Measurements from ENCODE around the gene SAPCD2. TPM values are rescaled to one million over a fixed set of nuclear protein-coding genes. Genes with fewer than 3 reads are reported as not detected.
A peak's percentile ranks its signal among the peaks of the same experiment; 100 is the strongest.

Gene SAPCD2
- total and polyA plus RNA-seq, 2 of the 8 experiments (the other 6 are each of a cell fraction or from before 2014, with no cell fraction given) = 12.7 to 32.1 TPM

DNA sequence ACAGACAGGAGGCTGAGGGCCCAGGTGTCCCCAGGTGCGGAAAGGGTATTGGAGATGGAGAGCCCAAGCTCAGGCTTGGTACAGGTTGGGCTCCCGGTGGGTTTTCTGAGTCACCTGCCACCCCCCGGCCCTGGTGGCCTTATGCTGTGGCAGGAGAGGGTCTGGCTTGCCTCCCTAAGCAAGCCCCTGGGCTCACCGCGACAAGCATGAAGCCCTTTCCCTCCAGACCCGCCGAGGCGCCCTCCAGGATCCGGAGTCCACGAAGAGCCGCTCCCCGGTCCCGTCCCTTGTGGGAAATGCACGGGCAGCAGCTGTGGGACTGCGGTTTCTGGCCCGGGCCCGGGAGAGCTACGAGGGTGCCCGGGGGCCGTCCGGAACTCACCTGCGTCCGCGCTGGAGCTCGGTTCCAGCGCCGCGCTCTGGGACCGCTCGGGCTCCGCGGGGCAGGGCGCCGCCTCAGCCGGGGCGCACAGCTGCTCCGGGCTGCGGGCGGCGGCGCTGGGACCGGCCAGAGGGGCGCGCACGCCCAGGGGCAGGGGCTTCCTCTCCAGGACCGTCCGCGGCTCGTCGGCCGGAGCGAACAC lies 757 bp downstream of the SAPCD2 start:
- DNase-seq (ENCODE audit: low read depth in 1 of 2, low spot score in 2 of 2) (no peak), FAIRE-seq (no peak)
- no peak overlapping the region for H3K14ac ChIP-seq (ENCODE audit: insufficient read length)
- peaks cover 23 to 25% of the 10 kb centered on the region in 2 experiments for H4K20me1 ChIP-seq (replicated peaks in 1 of 2; ENCODE audit: control insufficient read depth in 1 of 2, insufficient read depth in 2 of 2, low read length in 2 of 2)
- H4K5ac ChIP-seq (ENCODE audit: insufficient read length, low read depth, low read length) = no peak overlapping the region
- H3K18ac ChIP-seq (ENCODE audit: extremely low read depth, low read length) = no peak overlapping the region; the same call in 1 of the 2 replicates
- no peak for TF ChIP-seq SRF (IDR thresholded peaks at IDR 0.05; ENCODE audit: low read depth, low read length)
- no peak for TF ChIP-seq JUND (IDR thresholded peaks at IDR 0.05; ENCODE audit: low read length)
- peak; percentile 19; the same call in 1 of the 2 replicates for TF ChIP-seq BACH1 (IDR thresholded peaks at IDR 0.05; ENCODE audit: low read length)
- H2BK5ac ChIP-seq (ENCODE audit: low read depth, low read length) = no peak overlapping the region
- H3K4me3 ChIP-seq (ENCODE audit: extremely low read depth in 1 of 4, insufficient read depth in 2 of 4, low read depth in 3 of 4, low read length in 4 of 4) = peak overlapping the region; percentile 46 to 64 (median 48)
- ChIA-PET CTCF (ENCODE audit: partially characterized antibody) (interaction anchor here (0.6 to 13.5 kb wide), 21 partner anchors 8 to 312 kb away, joined by 3 to 291 read pairs (median 6); partner anchors contain the start of genes ABCA2, CYSRT1, ENTPD2 and FUT7), POLR2A (ENCODE audit: partially characterized antibody) (interaction anchor here (1.0 to 2.0 kb wide), 8 partner anchors 8 to 171 kb away, joined by 3 to 7 read pairs (median 4); partner anchors contain the start of genes MAN1B1, TUBB4B and UAP1L1)
- whole genome bisulfite sequencing, 2 experiments (ENCODE audit: extremely low coverage in 1 of 2, insufficient coverage in 1 of 2, insufficient read length in 1 of 2, insufficient replicate concordance in 2 of 2, low coverage in 1 of 2, low lambda C conversion rate in 2 of 2, missing lambda C conversion rate in 1 of 2) = 11% methylated on average over 38 of the region's 52 CpGs; no CpG with 5 or more reads in 1 of the 2 experiments
- H3K9me3 ChIP-seq (ENCODE audit: insufficient read depth in 2 of 2, low read depth in 1 of 2, low read length in 1 of 2) = no peaks in the 10 kb centered on the region
- H3K4ac ChIP-seq (replicated peaks; ENCODE audit: insufficient read length, low read depth, low read length) = no peak overlapping the region
- no peak overlapping the region for H2AFZ ChIP-seq (ENCODE audit: low read length)
- H3K56ac ChIP-seq (replicated peaks; ENCODE audit: insufficient read length, low read depth, low read length) = peak overlapping the region; percentile 12
- no peak overlapping the region for H2BK12ac ChIP-seq (ENCODE audit: low read depth, low read length)
- H2BK20ac ChIP-seq (ENCODE audit: low read length) = no peak overlapping the region
- H3K36me3 ChIP-seq (ENCODE audit: control insufficient read depth in 2 of 4, insufficient read depth in 4 of 4, low read length in 3 of 4) = no peaks in the 10 kb centered on the region
- H4K91ac ChIP-seq (replicated peaks; ENCODE audit: insufficient read length, low read length) = no peak overlapping the region
- peaks cover 2% of the 10 kb centered on the region; the same call in 1 of the 2 replicates for H3K79me1 ChIP-seq (ENCODE audit: low read depth, low read length)
- no peak overlapping the region for H3K27ac ChIP-seq (ENCODE audit: low read depth, low read length)
- no peak overlapping the region for H2BK120ac ChIP-seq (replicated peaks; ENCODE audit: low read depth, low read length)
- H3K23ac ChIP-seq (ENCODE audit: insufficient read length) = no peak overlapping the region
- peaks cover 0 to 21% (median 18%) of the 10 kb centered on the region in 4 experiments; a peak in 6 of 7 replicates for H3K4me1 ChIP-seq (replicated peaks in 1 of 4; ENCODE audit: control insufficient read depth in 3 of 4, insufficient read depth in 4 of 4, low read length in 3 of 4)
- H3K4me2 ChIP-seq (ENCODE audit: insufficient read depth in 1 of 2, low read depth in 2 of 2, low read length in 2 of 2) = peak overlapping the region; percentile 73 to 85
- peak overlapping the region; percentile 89; the same call in 1 of the 2 replicates for H4K8ac ChIP-seq (ENCODE audit: extremely low read depth, insufficient read depth, low read length)
- no peak overlapping the region; a peak in 1 of 7 replicates for H3K9ac ChIP-seq (replicated peaks in 1 of 4; ENCODE audit: extremely low read depth in 1 of 4, low read depth in 3 of 4, low read length in 3 of 4)
- H2BK15ac ChIP-seq (ENCODE audit: low read length) = no peak overlapping the region
- H3K23me2 ChIP-seq (ENCODE audit: low read depth, low read length) = peaks cover 13% of the 10 kb centered on the region
- no peaks in the 10 kb centered on the region for H3K79me2 ChIP-seq (ENCODE audit: control insufficient read depth in 1 of 2, insufficient read depth in 2 of 2, low read length in 2 of 2)
- H3K27me3 ChIP-seq (replicated peaks in 1 of 4; ENCODE audit: control insufficient read depth in 3 of 4, extremely low read depth in 1 of 4, insufficient read depth in 3 of 4, low read length in 3 of 4) = peaks cover 0 to 18% (median 7%) of the 10 kb centered on the region in 4 experiments; a peak in 5 of 7 replicates
- H2AK5ac ChIP-seq (ENCODE audit: low read depth, low read length) = no peak overlapping the region
